GM13977 (cell line): ENCODE measurements around the gene RIC8A.
"Not testable (repeated sequence)": the region's sequence is repeated elsewhere in the genome, so short reads cannot be mapped to it uniquely, and the experiment has no call there.

Experiments used
- DNase-seq: peaks from one replicate; pipeline ENCODE4 v3.0.0; 2012; ENCODE audit warnings: low spot score
- in situ Hi-C: fragments of 300-500 bp; cut with MboI; formaldehyde crosslinking; loops from one replicate; pipeline ENCODE4 v1.12.0; 2022; ENCODE audit warnings: low sequenced_read_pairs, low pct_unique_long_range_greater_than_20kb, mixed read lengths, inconsistent platforms; ENCODE audit not compliant: unreplicated experiment
- TF ChIP-seq, protein P1 (sequence below): IDR thresholded peaks from 2 replicates; pipeline ENCODE4 v1.5.1; 2012; ENCODE audit warnings: mild to moderate bottlenecking, control low read depth; ENCODE audit not compliant: insufficient read depth; ENCODE audit errors: extremely low read depth, missing control alignments

Gene RIC8A

GRCh38 chr11:230431-230830 lies 22.9 kb downstream of the RIC8A start:
- DNase-seq, result no peak
- in situ Hi-C loops, result no loop called here
- TF ChIP-seq, protein P1, sequence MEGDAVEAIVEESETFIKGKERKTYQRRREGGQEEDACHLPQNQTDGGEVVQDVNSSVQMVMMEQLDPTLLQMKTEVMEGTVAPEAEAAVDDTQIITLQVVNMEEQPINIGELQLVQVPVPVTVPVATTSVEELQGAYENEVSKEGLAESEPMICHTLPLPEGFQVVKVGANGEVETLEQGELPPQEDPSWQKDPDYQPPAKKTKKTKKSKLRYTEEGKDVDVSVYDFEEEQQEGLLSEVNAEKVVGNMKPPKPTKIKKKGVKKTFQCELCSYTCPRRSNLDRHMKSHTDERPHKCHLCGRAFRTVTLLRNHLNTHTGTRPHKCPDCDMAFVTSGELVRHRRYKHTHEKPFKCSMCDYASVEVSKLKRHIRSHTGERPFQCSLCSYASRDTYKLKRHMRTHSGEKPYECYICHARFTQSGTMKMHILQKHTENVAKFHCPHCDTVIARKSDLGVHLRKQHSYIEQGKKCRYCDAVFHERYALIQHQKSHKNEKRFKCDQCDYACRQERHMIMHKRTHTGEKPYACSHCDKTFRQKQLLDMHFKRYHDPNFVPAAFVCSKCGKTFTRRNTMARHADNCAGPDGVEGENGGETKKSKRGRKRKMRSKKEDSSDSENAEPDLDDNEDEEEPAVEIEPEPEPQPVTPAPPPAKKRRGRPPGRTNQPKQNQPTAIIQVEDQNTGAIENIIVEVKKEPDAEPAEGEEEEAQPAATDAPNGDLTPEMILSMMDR, result no peak

GRCh38 chr11:232783-233565 lies 25.5 kb downstream of the RIC8A start:
- no peak for DNase-seq
- in situ Hi-C loops, result no loop called here
- TF ChIP-seq, protein P1, result no peak

DNA sequence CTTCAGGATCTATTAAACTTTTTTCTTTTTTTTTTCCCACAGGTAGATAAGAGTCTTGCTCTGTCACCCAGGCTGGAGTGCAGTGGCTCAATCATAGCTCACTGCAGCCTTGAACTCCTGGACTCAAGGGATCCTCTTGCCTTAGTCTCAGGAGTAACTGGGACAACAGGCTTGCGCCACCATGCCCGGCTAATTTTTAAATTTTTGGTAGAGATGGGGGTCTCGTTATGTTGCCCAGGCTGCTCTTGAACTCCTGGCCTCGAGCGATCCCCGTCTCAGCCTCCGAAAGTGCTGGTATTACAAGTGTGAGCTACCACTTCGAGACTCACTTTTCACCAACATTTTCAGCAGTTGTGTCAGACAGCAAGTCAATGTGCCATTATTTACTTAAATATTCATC lies 27.7 kb downstream of the RIC8A start:
- in situ Hi-C loops, result no loop called here
- TF ChIP-seq, protein P1, result no peak

DNA sequence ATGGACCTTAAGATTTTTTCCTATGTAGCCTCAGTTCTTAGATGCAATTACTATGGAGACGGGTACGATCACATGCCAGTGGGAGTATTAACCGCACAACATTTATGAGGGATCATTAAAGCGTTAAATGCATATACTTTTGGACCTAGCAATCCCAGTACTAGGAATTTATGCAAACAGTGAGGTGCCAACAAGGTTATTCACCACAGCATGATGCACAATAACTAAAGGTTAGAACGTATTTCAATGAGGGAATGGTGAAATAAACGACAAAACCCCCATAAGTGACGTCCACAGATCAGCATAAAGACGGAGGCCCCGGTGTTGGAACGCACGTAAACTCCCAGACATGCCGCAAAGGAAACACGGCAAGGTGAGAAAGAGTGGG lies 28.1 kb downstream of the RIC8A start:
- TF ChIP-seq, protein P1, result no peak

More for the DNA sequence above, 27.7 kb downstream of the RIC8A start:
- no peak for DNase-seq

GRCh38 chr11:235997-236773 lies 28.7 kb downstream of the RIC8A start, which contains the start of gene SIRT3:
SIRT3 (minus strand) TSS chr11:236342; CDS start chr11:236328, 14 bp downstream.
- peak; percentile 97 for DNase-seq
- TF ChIP-seq, protein P1, result no peak
- in situ Hi-C loops, result no loop called here

More for the DNA sequence above, 28.1 kb downstream of the RIC8A start:
- DNase-seq, result peak; percentile 51
- in situ Hi-C loops, result no loop called here

GRCh38 chr11:236774-237767 lies 29.6 kb downstream of the RIC8A start, which contains the start of gene PSMD13:
PSMD13 (plus strand) TSS chr11:236976; CDS start chr11:237050, 74 bp downstream.
- peak; percentile 94 for DNase-seq
- TF ChIP-seq, protein P1, result no peak
- in situ Hi-C loops, result no loop called here

GRCh38 chr11:238346-238745 lies 30.8 kb downstream of the RIC8A start:
- in situ Hi-C loops, result not testable (repeated sequence)

More at GRCh38 chr11:238346-238745, 30.8 kb downstream of the RIC8A start:
- not testable (repeated sequence) for DNase-seq
